M059J (cell line): ENCODE results near the gene SLC1A2. TPM values are rescaled to one million over a fixed set of nuclear protein-coding genes. Genes with fewer than 3 reads are reported as not detected.

ENCODE experiments used
- DNase-seq: peaks from one replicate; pipeline ENCODE4 v3.0.0-alpha.2; 2012; ENCODE audit warnings: low read depth
- total RNA-seq: library from RNA; depleted of rRNA; stranded (reverse); fragments of >200 nt; shearing (Covaris generic); gene quantifications from 2 replicates; pipeline ENCODE4 v1.2.3, GENCODE V29; 2014

SLC1A2 gene
- total RNA-seq, 1 experiment from 2014 or later, result 0.59 TPM

- DNase-seq, result no peak
Measured at GRCh38 chr11:35245056-35245455, 174.3 kb downstream of the SLC1A2 start.

- no peak for DNase-seq
Measured at GRCh38 chr11:35243774-35244173, 175.6 kb downstream of the SLC1A2 start.

GRCh38 chr11:35242412-35243242 lies 176.7 kb downstream of the SLC1A2 start:
- DNase-seq, result peak; percentile 69

- DNase-seq, result no peak
Measured at GRCh38 chr11:35241531-35241930, 177.8 kb downstream of the SLC1A2 start.

GRCh38 chr11:35241083-35241482 lies 178.3 kb downstream of the SLC1A2 start:
- DNase-seq, result no peak

- no peak for DNase-seq
Measured at GRCh38 chr11:35239471-35240075, 179.8 kb downstream of the SLC1A2 start.

GRCh38 chr11:35238882-35239281 lies 180.5 kb downstream of the SLC1A2 start:
- no peak for DNase-seq

GRCh38 chr11:35237860-35238715 lies 181.3 kb downstream of the SLC1A2 start:
- DNase-seq, result peak; percentile 45

GRCh38 chr11:35237351-35237750 lies 182.0 kb downstream of the SLC1A2 start:
- DNase-seq, result no peak

GRCh38 chr11:35236667-35237003 lies 182.7 kb downstream of the SLC1A2 start:
- peak; percentile 99 for DNase-seq

GRCh38 chr11:35235936-35236666 lies 183.3 kb downstream of the SLC1A2 start:
- DNase-seq, result peak; percentile 99

GRCh38 chr11:35235498-35235897 lies 183.9 kb downstream of the SLC1A2 start:
- no peak for DNase-seq

GRCh38 chr11:35235157-35235468 lies 184.2 kb downstream of the SLC1A2 start:
- no peak for DNase-seq

GRCh38 chr11:35234460-35235156 lies 184.8 kb downstream of the SLC1A2 start:
- DNase-seq, result no peak

GRCh38 chr11:35233518-35233917 lies 185.8 kb downstream of the SLC1A2 start:
- DNase-seq, result no peak

GRCh38 chr11:35232891-35233330 lies 186.4 kb downstream of the SLC1A2 start:
- DNase-seq, result peak; percentile 73

- DNase-seq, result no peak
Measured at GRCh38 chr11:35231076-35231860, 188.1 kb downstream of the SLC1A2 start.

GRCh38 chr11:35230388-35230787 lies 189.0 kb downstream of the SLC1A2 start:
- no peak for DNase-seq

- no peak for DNase-seq
Measured at GRCh38 chr11:35228328-35228725, 191.0 kb downstream of the SLC1A2 start.

- no peak for DNase-seq
Measured at GRCh38 chr11:35227576-35228327, 191.6 kb downstream of the SLC1A2 start.
